SK-N-SH (cell line): Measurements from ENCODE around the gene SGMS2. TPM values are rescaled to one million over a fixed set of nuclear protein-coding genes. Genes with fewer than 3 reads are reported as not detected.

ENCODE experiments used
- CTCF ChIA-PET: fragments of 300-600, 350-600 bp; formaldehyde crosslinking; extraction: SDS; loops from one replicate; lab custom pipeline; 2021; lab: Yijun Ruan, JAX
- POLR2A ChIA-PET: fragments of 350-600 bp; sonication (Branson Sonifier 250); formaldehyde crosslinking; extraction: SDS; loops from one replicate; lab custom pipeline; 2020; ENCODE audit warnings: antibody characterized with exemption, inconsistent platforms; lab: Yijun Ruan, JAX
- DNase-seq: peaks from one replicate; pipeline ENCODE4 v3.0.0; 2012
- H2AFZ ChIP-seq: fragments of 200-600 bp; sonication (generic); 2 replicates; pipeline ENCODE4 v1.8.1; 2016; ENCODE audit warnings: antibody characterized with exemption, mild to moderate bottlenecking, low read depth
- H3F3A ChIP-seq: fragments of 200-600 bp; sonication (generic); replicated peaks from 2 replicates; pipeline ENCODE3; 2016; ENCODE audit warnings: antibody characterized with exemption, mild to moderate bottlenecking; ENCODE audit not compliant: insufficient read depth
- H3K27ac ChIP-seq, 2 experiments: fragments of 200-500 bp in 1 of 2; fragments of 200-600 bp in 1 of 2; sonication (Bioruptor generic) in 1 of 2; sonication (generic), shearing (Covaris generic) in 1 of 2; 2 replicates each; pipeline versions ENCODE4 v1.5.1 to v1.6.1; 2014 to 2016; ENCODE audit warnings: low read depth in 2 of 2, inconsistent platforms in 1 of 2, low read length in 1 of 2, mild to moderate bottlenecking in 1 of 2, mixed read lengths in 1 of 2
- H3K27me3 ChIP-seq: fragments of 200-600 bp; sonication (generic), shearing (Covaris generic); 2 replicates; pipeline ENCODE4 v1.6.1; 2016; ENCODE audit warnings: mixed run types; ENCODE audit not compliant: insufficient read depth
- H3K36me3 ChIP-seq, 2 experiments: fragments of 200-500 bp in 1 of 2; fragments of 200-600 bp in 1 of 2; sonication (Bioruptor generic) in 1 of 2; sonication (generic) in 1 of 2; replicated peaks in 1 of 2; 2 replicates each; pipeline versions ENCODE3 to v1.5.1; 2014 to 2016; ENCODE audit warnings: low read length in 1 of 2, mild to moderate bottlenecking in 1 of 2; ENCODE audit not compliant: insufficient read depth in 2 of 2, control insufficient read depth in 1 of 2
- H3K4me1 ChIP-seq, 2 experiments: fragments of 200-500 bp in 1 of 2; fragments of 200-600 bp in 1 of 2; sonication (Bioruptor generic) in 1 of 2; sonication (generic), shearing (Covaris generic) in 1 of 2; 2 replicates each; pipeline versions ENCODE4 v1.5.1 to v1.6.1; 2014 to 2016; ENCODE audit warnings: low read depth in 1 of 2, low read length in 1 of 2, mixed run types in 1 of 2; ENCODE audit not compliant: insufficient read depth in 2 of 2, control insufficient read depth in 1 of 2
- H3K4me2 ChIP-seq: fragments of 200-600 bp; sonication (generic), shearing (Covaris generic); 2 replicates; pipeline ENCODE4 v1.6.1; 2017; ENCODE audit warnings: mixed run types
- H3K4me3 ChIP-seq, 2 experiments: fragments of 200-500 bp in 1 of 2; fragments of 200-600 bp in 1 of 2; sonication (Bioruptor generic) in 1 of 2; sonication (generic), shearing (Covaris generic) in 1 of 2; 2 replicates each; pipeline versions ENCODE4 v1.5.1 to v1.8.1; 2014 to 2016; ENCODE audit warnings: low read depth in 2 of 2, inconsistent platforms in 1 of 2, low read length in 1 of 2, mild to moderate bottlenecking in 1 of 2, mixed read lengths in 1 of 2, moderate library complexity in 1 of 2
- H3K79me2 ChIP-seq: fragments of 200-600 bp; sonication (generic); 2 replicates; pipeline ENCODE4 v1.8.1; 2017; ENCODE audit warnings: mild to moderate bottlenecking; ENCODE audit not compliant: insufficient read depth
- H3K9ac ChIP-seq: fragments of 200-600 bp; sonication (generic); 2 replicates; pipeline ENCODE4 v1.6.1; 2017; ENCODE audit warnings: mixed run types
- H3K9me2 ChIP-seq: fragments of 200-600 bp; sonication (generic); 2 replicates; pipeline ENCODE4 v1.6.1; 2017; ENCODE audit warnings: mixed run types
- H3K9me3 ChIP-seq: fragments of 200-600 bp; sonication (generic); 2 replicates; pipeline ENCODE4 v1.6.1; 2017; ENCODE audit warnings: mixed run types, mild to moderate bottlenecking, moderate library complexity
- H4K20me1 ChIP-seq: fragments of 200-600 bp; sonication (generic); 2 replicates; pipeline ENCODE4 v1.6.1; 2017; ENCODE audit warnings: mild to moderate bottlenecking, mixed run types; ENCODE audit not compliant: insufficient read depth
- EP300 ChIP-seq, 2 experiments: IDR thresholded peaks; 2 replicates each; pipeline versions ENCODE4 v1.4.0 to v1.6.1; 2012; ENCODE audit warnings: borderline replicate concordance in 1 of 2, low read depth in 1 of 2, low read length in 1 of 2
- EZH2phosphoT487 ChIP-seq: fragments of 200-600 bp; sonication (generic); IDR thresholded peaks from 2 replicates; pipeline ENCODE4 v1.6.1; 2017; ENCODE audit warnings: low read depth, mixed run types, mild to moderate bottlenecking, antibody characterized with exemption, moderate library complexity, borderline replicate concordance
- FOXJ3 ChIP-seq: sonication (generic); formaldehyde crosslinking; IDR thresholded peaks from 2 replicates; pipeline ENCODE4 v1.5.1; 2020; ENCODE audit warnings: mild to moderate bottlenecking, missing genetic modification reagents
- GATA2 ChIP-seq: sonication (generic); formaldehyde crosslinking; IDR thresholded peaks from 2 replicates; pipeline ENCODE4 v1.5.0; 2020; ENCODE audit warnings: mild to moderate bottlenecking, missing genetic modification reagents
- JUND ChIP-seq: IDR thresholded peaks from 2 replicates; pipeline ENCODE4 v1.4.0; 2012
- MXI1 ChIP-seq: IDR thresholded peaks from 2 replicates; pipeline ENCODE4 v1.6.1; 2012; ENCODE audit warnings: mild to moderate bottlenecking, low read depth, low read length, improper control_type of control experiment
- NFIC ChIP-seq: IDR thresholded peaks from 2 replicates; pipeline ENCODE4 v1.4.0; 2012; ENCODE audit warnings: borderline replicate concordance
- NRF1 ChIP-seq: IDR thresholded peaks from 2 replicates; pipeline ENCODE4 v1.6.1; 2012; ENCODE audit warnings: low read depth, mild to moderate bottlenecking, low read length
- RAD21 ChIP-seq: IDR thresholded peaks from 2 replicates; pipeline ENCODE4 v1.6.1; 2012; ENCODE audit warnings: mild to moderate bottlenecking, low read length
- RCOR1 ChIP-seq: fragments of 150-350 bp; IDR thresholded peaks from 2 replicates; pipeline ENCODE4 v1.6.1; 2017; ENCODE audit warnings: antibody characterized with exemption, low read length
- RFX5 ChIP-seq: IDR thresholded peaks from 2 replicates; pipeline ENCODE4 v1.6.1; 2012; ENCODE audit warnings: mild to moderate bottlenecking, improper control_type of control experiment, low read length
- RXRA ChIP-seq: IDR thresholded peaks from 2 replicates; pipeline ENCODE4 v1.4.0; 2012; ENCODE audit warnings: low read depth, mild to moderate bottlenecking, borderline replicate concordance
- SIN3A ChIP-seq: IDR thresholded peaks from 2 replicates; pipeline ENCODE4 v1.6.1; 2012; ENCODE audit warnings: low read depth, mild to moderate bottlenecking, low read length, moderate library complexity, borderline replicate concordance
- TCF12 ChIP-seq: IDR thresholded peaks from 2 replicates; pipeline ENCODE4 v1.4.0; 2012
- WGBS: methylation state at CpG from one replicate; pipeline ENCODE4 v1.1.6; 2017; ENCODE audit warnings: low lambda C conversion rate; 5-methylcytosine and 5-hydroxymethylcytosine counted together
- polyA plus RNA-seq, 3 experiments: library from polyadenylated mRNA; depleted of rRNA; stranded (reverse); fragments of >200 nt; gene quantifications; 2 replicates each; pipeline ENCODE4 v1.2.3, GENCODE V29; 2012
- TF ChIP-seq, protein P1 (sequence below): fragments of 150-350 bp; IDR thresholded peaks from 2 replicates; pipeline ENCODE4 v1.6.1; 2017; ENCODE audit warnings: antibody characterized with exemption, low read length, low read depth, borderline replicate concordance
- TF ChIP-seq, protein P2 (sequence below): IDR thresholded peaks from 2 replicates; pipeline ENCODE4 v1.4.0; 2012; ENCODE audit warnings: low read depth
- TF ChIP-seq, protein P3 (sequence below): IDR thresholded peaks from 2 replicates; pipeline ENCODE4 v1.4.0; 2012; ENCODE audit warnings: low read depth, borderline replicate concordance

SGMS2 gene
- polyA plus RNA-seq, 1 of the 3 experiments (the other 2 are of a cell fraction): 0.82 TPM

DNA sequence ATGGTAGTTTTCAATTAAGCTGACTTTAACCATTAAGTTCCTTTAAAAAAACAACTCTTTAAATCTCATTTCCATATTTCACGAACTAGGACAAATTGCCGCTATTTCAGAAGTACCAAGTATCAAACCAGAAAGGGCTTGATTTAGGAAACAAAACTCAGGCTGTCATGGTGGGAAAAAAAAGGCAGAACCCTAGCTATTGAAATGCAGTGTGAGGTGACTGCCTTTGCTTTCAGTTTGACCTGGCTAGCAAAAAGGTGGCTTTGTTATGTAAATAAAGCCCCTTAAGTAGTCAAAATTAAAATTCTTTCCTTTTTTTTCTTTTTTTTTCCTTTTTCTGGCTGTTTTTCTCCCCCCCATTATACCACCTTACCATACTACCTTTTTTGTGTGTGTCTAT, 66.0 kb downstream of the SGMS2 start:
- H3K4me3 ChIP-seq: no peak overlapping the region
- H3K4me1 ChIP-seq: peaks cover 0 to 2% of the 10 kb centered on the region in 2 experiments; a peak in 1 of 4 replicates
- no peak overlapping the region for H2AFZ ChIP-seq
- POLR2A ChIA-PET: no interaction called here
- no peak overlapping the region for H3K9ac ChIP-seq
- DNase-seq: no peak
- no peaks in the 10 kb centered on the region for H3F3A ChIP-seq
- no peaks in the 10 kb centered on the region for H3K79me2 ChIP-seq
- WGBS: 9% methylated on average over 2 of the region's 2 CpGs
- CTCF ChIA-PET: interaction anchor here (0.8 kb wide), 1 partner anchor 10 kb away, joined by 4 read pairs; no protein-coding TSS in a partner anchor
- no peaks in the 10 kb centered on the region for H4K20me1 ChIP-seq
- no peaks in the 10 kb centered on the region for H3K9me2 ChIP-seq
- H3K9me3 ChIP-seq: peaks cover 17% of the 10 kb centered on the region
- TF ChIP-seq GATA2 (CRISPR knock-in tag): no peak
- no peak for TF ChIP-seq NFIC
- no peak for TF ChIP-seq TCF12
- no peak for TF ChIP-seq RXRA
- TF ChIP-seq EP300 (IDR thresholded peaks at IDR 0.05; ENCODE audit: borderline replicate concordance in 1 of 2, low read depth in 1 of 2, low read length in 1 of 2): no peak
- H3K4me2 ChIP-seq: no peak overlapping the region
- no peaks in the 10 kb centered on the region; the same call in 1 of the 2 replicates for H3K27me3 ChIP-seq
- no peaks in the 10 kb centered on the region for H3K36me3 ChIP-seq
- no peak overlapping the region for H3K27ac ChIP-seq

DNA sequence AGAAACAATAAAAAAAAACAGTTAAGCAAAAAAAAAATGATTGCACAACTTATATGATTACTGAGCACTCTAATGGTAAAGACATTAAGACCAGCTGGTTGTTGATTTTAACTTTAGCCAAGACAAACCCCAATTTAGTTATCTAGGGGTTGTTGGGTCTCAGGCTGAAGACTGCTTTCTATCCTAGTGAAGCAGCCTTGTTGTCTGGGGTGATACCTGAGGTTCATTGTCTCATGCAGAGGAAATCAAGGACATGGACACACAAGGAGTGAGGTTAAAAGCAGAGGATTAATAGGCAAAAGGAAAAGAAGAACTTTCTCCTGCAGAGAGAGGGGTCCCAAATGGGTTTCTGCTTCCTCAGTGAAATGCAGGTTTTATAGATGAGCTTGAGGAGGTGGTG, 66.6 kb downstream of the SGMS2 start:
- ChIA-PET POLR2A (no interaction called here), CTCF (no interaction called here)
- H3K4me1 ChIP-seq: peaks cover 0 to 2% of the 10 kb centered on the region in 2 experiments; a peak in 1 of 4 replicates
- no peaks in the 10 kb centered on the region for H4K20me1 ChIP-seq
- peaks cover 17% of the 10 kb centered on the region for H3K9me3 ChIP-seq
- TF ChIP-seq RCOR1: no peak
- no peak for TF ChIP-seq EP300 (IDR thresholded peaks at IDR 0.05; ENCODE audit: borderline replicate concordance in 1 of 2, low read depth in 1 of 2, low read length in 1 of 2)
- no peaks in the 10 kb centered on the region for H3K9me2 ChIP-seq
- H3K36me3 ChIP-seq: no peaks in the 10 kb centered on the region
- H3K4me3 ChIP-seq: no peak overlapping the region
- no peak overlapping the region for H3K27ac ChIP-seq
- H3F3A ChIP-seq: peaks cover 5% of the 10 kb centered on the region
- no peaks in the 10 kb centered on the region; the same call in 1 of the 2 replicates for H3K27me3 ChIP-seq
- no peaks in the 10 kb centered on the region for H3K79me2 ChIP-seq
- H3K9ac ChIP-seq: no peak overlapping the region
- no peak overlapping the region for H2AFZ ChIP-seq
- no peak overlapping the region for H3K4me2 ChIP-seq
- DNase-seq: no peak

DNA sequence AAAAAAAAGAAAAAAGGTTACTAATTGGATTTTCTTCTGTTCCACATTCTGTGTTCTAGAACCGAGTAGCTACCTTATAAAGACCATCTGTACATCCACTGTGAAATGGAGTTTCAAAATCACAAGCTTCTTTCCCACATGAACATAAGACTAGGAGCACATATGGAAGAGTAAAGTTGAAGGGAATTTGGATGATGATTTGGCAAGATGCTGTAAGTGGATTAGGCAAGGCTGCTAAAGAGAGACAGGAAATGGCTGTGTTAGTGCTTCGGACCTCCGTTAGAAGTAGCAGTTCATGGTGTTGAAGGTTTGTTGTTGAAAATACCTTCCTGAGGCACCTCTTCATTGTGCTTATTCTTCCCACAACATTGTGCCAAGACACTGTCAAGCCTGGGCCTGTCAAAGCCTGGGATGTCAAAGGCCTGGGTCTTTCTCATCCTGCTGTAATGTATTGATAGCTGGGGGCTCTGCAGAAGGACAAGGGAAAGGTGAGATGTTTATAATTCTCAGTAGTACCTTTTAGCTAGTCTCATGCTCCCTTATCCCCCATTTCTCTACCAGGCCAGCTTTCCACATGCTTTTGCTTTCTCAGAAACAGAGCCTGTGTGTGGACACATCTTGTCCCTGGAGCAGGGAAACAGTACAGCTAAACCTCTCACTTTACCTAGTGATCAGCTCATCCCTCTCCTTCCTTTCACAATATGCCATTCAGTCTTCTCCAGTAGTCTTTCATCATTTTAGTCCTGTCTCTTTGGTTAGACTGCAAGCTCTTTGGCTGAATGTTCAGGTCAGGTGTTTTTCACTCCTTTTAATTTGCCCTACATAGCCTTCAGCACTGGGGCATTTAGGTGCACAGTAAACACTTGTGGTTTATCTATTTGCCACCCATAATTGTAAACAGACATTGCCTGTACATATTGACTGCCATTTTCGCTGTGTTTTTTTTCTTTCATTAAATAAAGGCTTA, 68.7 kb downstream of the SGMS2 start:
- Histone ChIP-seq H3K4me3 (no peak overlapping the region), H3K27me3 (no peaks in the 10 kb centered on the region; the same call in 1 of the 2 replicates), H3K27ac (no peak overlapping the region), H3K36me3 (no peaks in the 10 kb centered on the region), H3K9me3 (peaks cover 11% of the 10 kb centered on the region), H3K79me2 (no peaks in the 10 kb centered on the region), H3F3A (peaks cover 8% of the 10 kb centered on the region), H3K4me2 (no peak overlapping the region), H3K9me2 (no peaks in the 10 kb centered on the region), H2AFZ (no peak overlapping the region), H3K9ac (no peak overlapping the region), H3K4me1 (peaks cover 0 to 2% of the 10 kb centered on the region in 2 experiments; a peak in 1 of 4 replicates), H4K20me1 (no peaks in the 10 kb centered on the region)
- CTCF ChIA-PET: interaction anchor here (1.1 to 1.2 kb wide), 2 partner anchors 19 to 135 kb away, joined by 3 read pairs; no protein-coding TSS in a partner anchor
- no peak for DNase-seq
- 28% methylated on average over 4 of the region's 4 CpGs for WGBS
- POLR2A ChIA-PET: no interaction called here
- TF ChIP-seq, protein P1, sequence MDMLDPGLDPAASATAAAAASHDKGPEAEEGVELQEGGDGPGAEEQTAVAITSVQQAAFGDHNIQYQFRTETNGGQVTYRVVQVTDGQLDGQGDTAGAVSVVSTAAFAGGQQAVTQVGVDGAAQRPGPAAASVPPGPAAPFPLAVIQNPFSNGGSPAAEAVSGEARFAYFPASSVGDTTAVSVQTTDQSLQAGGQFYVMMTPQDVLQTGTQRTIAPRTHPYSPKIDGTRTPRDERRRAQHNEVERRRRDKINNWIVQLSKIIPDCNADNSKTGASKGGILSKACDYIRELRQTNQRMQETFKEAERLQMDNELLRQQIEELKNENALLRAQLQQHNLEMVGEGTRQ: no peak
- no peak for TF ChIP-seq RAD21
- TF ChIP-seq RXRA: no peak
- TF ChIP-seq EP300 (IDR thresholded peaks at IDR 0.05; ENCODE audit: borderline replicate concordance in 1 of 2, low read depth in 1 of 2, low read length in 1 of 2): no peak
- no peak for TF ChIP-seq RFX5
- no peak for TF ChIP-seq EZH2phosphoT487
- TF ChIP-seq, protein P2, sequence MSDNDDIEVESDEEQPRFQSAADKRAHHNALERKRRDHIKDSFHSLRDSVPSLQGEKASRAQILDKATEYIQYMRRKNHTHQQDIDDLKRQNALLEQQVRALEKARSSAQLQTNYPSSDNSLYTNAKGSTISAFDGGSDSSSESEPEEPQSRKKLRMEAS: no peak
- no peak for TF ChIP-seq MXI1
- no peak for TF ChIP-seq FOXJ3 (CRISPR knock-in tag)
- no peak for TF ChIP-seq NRF1
- TF ChIP-seq, protein P3, sequence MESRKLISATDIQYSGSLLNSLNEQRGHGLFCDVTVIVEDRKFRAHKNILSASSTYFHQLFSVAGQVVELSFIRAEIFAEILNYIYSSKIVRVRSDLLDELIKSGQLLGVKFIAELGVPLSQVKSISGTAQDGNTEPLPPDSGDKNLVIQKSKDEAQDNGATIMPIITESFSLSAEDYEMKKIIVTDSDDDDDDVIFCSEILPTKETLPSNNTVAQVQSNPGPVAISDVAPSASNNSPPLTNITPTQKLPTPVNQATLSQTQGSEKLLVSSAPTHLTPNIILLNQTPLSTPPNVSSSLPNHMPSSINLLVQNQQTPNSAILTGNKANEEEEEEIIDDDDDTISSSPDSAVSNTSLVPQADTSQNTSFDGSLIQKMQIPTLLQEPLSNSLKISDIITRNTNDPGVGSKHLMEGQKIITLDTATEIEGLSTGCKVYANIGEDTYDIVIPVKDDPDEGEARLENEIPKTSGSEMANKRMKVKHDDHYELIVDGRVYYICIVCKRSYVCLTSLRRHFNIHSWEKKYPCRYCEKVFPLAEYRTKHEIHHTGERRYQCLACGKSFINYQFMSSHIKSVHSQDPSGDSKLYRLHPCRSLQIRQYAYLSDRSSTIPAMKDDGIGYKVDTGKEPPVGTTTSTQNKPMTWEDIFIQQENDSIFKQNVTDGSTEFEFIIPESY: no peak
- TF ChIP-seq JUND: no peak
- no peak for TF ChIP-seq GATA2 (CRISPR knock-in tag)
- no peak for TF ChIP-seq SIN3A
